Hepatocyte (in vitro differentiated cells): ENCODE results near the gene ATP1B1.

ENCODE experiments used
- EZH2 ChIP-seq: fragments of 200-600 bp; sonication (generic); IDR thresholded peaks from 2 replicates; pipeline ENCODE4 v1.6.1; 2016; ENCODE audit warnings: antibody characterized with exemption, mild to moderate bottlenecking, borderline replicate concordance
- EZH2phosphoT487 ChIP-seq: fragments of 200-600 bp; sonication (generic); IDR thresholded peaks from one replicate; pipeline ENCODE4 v1.6.1; 2018; ENCODE audit warnings: antibody characterized with exemption, mild to moderate bottlenecking, low read depth, moderate library complexity; ENCODE audit not compliant: unreplicated experiment, severe bottlenecking
- TF ChIP-seq, protein P1 (sequence below): fragments of 200-600 bp; sonication (generic); IDR thresholded peaks from 2 replicates; pipeline ENCODE4 v1.5.1; 2016; ENCODE audit warnings: antibody characterized with exemption, mild to moderate bottlenecking; ENCODE audit not compliant: poor library complexity

DNA sequence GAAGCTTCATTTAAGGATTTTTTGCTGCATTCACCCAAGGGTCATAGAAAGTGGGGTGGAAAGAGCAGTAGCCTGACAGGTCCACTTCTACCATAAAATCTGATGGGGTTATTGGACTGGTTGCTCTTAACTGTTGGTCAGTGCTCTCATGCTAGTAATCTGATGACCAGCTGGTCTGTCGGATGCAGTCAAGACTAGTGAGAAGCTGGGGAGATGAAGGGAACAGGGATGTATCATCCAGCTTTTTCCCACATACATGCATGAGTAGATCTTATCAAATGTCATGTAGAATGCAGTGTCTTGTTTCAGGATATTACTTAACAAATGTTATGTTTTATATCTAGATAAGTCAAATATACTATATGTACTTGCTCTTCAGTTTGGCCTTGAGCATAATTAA lies 11.1 kb downstream of the ATP1B1 start:
- TF ChIP-seq, protein P1, sequence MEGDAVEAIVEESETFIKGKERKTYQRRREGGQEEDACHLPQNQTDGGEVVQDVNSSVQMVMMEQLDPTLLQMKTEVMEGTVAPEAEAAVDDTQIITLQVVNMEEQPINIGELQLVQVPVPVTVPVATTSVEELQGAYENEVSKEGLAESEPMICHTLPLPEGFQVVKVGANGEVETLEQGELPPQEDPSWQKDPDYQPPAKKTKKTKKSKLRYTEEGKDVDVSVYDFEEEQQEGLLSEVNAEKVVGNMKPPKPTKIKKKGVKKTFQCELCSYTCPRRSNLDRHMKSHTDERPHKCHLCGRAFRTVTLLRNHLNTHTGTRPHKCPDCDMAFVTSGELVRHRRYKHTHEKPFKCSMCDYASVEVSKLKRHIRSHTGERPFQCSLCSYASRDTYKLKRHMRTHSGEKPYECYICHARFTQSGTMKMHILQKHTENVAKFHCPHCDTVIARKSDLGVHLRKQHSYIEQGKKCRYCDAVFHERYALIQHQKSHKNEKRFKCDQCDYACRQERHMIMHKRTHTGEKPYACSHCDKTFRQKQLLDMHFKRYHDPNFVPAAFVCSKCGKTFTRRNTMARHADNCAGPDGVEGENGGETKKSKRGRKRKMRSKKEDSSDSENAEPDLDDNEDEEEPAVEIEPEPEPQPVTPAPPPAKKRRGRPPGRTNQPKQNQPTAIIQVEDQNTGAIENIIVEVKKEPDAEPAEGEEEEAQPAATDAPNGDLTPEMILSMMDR, result no peak
- TF ChIP-seq EZH2, result no peak
- no peak for TF ChIP-seq EZH2phosphoT487
